ENCODE results near the gene LPIN2.
"Not testable (repeated sequence)": the region's sequence is repeated elsewhere in the genome, so short reads cannot be mapped to it uniquely, and the experiment has no call there.

Gene LPIN2

GRCh38 chr18:3042379-3042778 is 29.4 kb upstream of the LPIN2 start:
- DNase-seq, result no peak

- no peak for DNase-seq
These were observed 28.9 kb upstream of the LPIN2 start for GRCh38 chr18:3041843-3042242.

GRCh38 chr18:3040881-3041280 is 27.9 kb upstream of the LPIN2 start:
- no peak for DNase-seq

- DNase-seq, result no peak
These were observed 27.2 kb upstream of the LPIN2 start for GRCh38 chr18:3040173-3040572.

GRCh38 chr18:3037423-3037915 is 24.5 kb upstream of the LPIN2 start:
- no peak for DNase-seq

- DNase-seq, result no peak
These were observed 23.2 kb upstream of the LPIN2 start for GRCh38 chr18:3036108-3036507.

GRCh38 chr18:3035635-3036034 is 22.7 kb upstream of the LPIN2 start:
- no peak for DNase-seq

GRCh38 chr18:3032721-3033120 is 19.8 kb upstream of the LPIN2 start:
- DNase-seq, result no peak

- peak; percentile 57 for DNase-seq
These were observed 16.4 kb upstream of the LPIN2 start for GRCh38 chr18:3029215-3029952.

GRCh38 chr18:3028115-3028514 is 15.2 kb upstream of the LPIN2 start:
- not testable (repeated sequence) for DNase-seq

- DNase-seq, result no peak
These were observed 14.5 kb upstream of the LPIN2 start for GRCh38 chr18:3027370-3027891.

- DNase-seq, result no peak
These were observed 12.6 kb upstream of the LPIN2 start for GRCh38 chr18:3025544-3025943.

- DNase-seq, result not testable (repeated sequence)
These were observed 10.7 kb upstream of the LPIN2 start for GRCh38 chr18:3023603-3024002.

GRCh38 chr18:3016585-3017297 is 3.8 kb upstream of the LPIN2 start:
- DNase-seq, result no peak

- DNase-seq, result no peak
These were observed 2.9 kb upstream of the LPIN2 start for GRCh38 chr18:3015851-3016250.

- peak; percentile 58 for DNase-seq
These were observed 2.3 kb upstream of the LPIN2 start for GRCh38 chr18:3015204-3015592.

- DNase-seq, result no peak
These were observed 1.7 kb upstream of the LPIN2 start for GRCh38 chr18:3014503-3015203.

GRCh38 chr18:3012136-3013023 is 564 bp downstream of the LPIN2 start:
- DNase-seq, result no peak

GRCh38 chr18:3010086-3010485 is 2.9 kb downstream of the LPIN2 start:
- DNase-seq, result no peak

- DNase-seq, result peak; percentile 72
These were observed 4.4 kb downstream of the LPIN2 start for GRCh38 chr18:3008541-3008940.

- DNase-seq, result no peak
These were observed 5.5 kb downstream of the LPIN2 start for GRCh38 chr18:3007491-3007890.

- no peak for DNase-seq
These were observed 7.5 kb downstream of the LPIN2 start for GRCh38 chr18:3005462-3005861.
